NCI-H1417 (cell line): Measurements from ENCODE around the gene ETS1.

Experiments
- DNase-seq, 3 experiments: peaks; one replicate each; lab custom pipeline; 2025; lab: John Stamatoyannopoulos, UW

ETS1 gene

DNA sequence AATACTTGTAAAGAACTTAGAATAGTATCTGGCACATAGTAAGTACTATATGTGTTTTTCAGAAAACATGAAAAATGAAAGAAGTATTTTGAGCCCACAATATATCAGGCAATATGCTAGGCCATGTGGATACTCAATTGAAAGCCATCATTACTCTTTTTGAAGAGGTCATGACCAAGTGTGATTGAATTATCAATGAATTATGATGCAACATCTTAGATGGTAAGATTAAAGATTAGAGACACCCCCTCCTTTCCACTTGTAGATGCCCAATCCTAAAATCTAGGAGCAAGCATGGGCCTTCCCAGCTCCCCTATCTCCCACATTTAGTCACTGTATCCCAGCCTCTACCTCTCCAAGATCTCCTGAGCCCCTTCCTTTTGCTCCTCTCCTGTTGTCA is 154.4 kb downstream of the ETS1 start:
- DNase-seq: no peak

DNA sequence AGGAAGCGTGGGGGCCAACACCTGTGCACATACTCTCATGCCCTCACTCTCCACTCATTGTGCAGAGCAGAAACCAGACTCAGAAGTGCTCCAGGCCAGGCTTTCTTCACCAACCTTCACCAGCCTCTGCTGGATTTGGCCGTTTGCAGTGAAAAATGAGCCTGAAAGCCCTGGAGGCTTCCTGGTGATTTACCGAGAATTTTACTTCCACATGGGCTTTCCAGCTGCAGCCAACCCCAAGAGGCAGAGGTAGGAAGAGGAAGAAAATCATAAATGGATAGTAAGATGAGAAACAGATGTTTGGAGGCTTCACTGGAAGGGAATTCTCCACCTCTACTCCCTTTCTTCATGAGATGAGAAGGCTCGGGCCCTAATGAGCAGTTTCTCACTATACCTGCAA is 155.4 kb downstream of the ETS1 start:
- no peak for DNase-seq

DNA sequence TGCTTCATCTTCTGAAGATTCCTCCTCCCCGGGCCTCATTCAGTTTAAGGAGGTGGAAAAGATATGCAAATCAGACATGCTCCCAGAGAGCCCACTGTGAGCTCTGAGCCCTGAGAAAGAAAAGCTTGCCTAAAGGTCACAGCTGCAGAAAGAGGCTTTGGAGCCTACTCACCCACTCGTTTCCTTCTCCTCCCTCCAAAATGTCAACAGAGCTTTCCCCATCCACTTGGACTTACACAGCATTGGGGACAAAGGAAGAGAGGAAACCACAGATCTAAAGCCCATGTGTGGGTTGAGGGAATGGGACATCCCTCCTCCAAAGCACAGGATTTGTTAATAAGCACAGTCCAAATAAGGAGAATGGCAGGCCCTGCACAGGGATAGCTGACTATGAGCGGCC is 158.4 kb downstream of the ETS1 start:
- no peak for DNase-seq

DNA sequence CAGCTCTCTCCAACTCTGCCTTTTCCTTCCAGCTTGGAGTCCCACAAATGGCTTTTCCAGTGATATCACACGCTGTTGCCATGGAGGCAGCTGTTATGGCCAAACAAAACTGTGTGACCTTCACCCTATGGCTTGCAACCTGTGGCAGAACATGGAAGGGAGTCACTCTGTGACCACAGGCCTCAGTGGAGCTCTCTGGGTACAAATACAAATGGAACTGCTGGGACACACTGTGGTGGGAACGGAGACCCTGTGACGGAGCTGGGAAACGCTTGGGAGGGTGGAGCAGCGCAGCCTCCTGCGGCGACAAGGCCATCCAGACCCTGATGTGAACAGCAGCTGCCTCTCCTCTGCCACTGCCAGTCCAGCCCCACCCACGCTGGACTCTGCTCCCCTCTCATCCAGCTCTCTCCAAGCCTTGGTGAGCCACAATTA is 162.5 kb downstream of the ETS1 start:
- peak in 2 of 3 experiments; percentile 22 to 52 for DNase-seq

DNA sequence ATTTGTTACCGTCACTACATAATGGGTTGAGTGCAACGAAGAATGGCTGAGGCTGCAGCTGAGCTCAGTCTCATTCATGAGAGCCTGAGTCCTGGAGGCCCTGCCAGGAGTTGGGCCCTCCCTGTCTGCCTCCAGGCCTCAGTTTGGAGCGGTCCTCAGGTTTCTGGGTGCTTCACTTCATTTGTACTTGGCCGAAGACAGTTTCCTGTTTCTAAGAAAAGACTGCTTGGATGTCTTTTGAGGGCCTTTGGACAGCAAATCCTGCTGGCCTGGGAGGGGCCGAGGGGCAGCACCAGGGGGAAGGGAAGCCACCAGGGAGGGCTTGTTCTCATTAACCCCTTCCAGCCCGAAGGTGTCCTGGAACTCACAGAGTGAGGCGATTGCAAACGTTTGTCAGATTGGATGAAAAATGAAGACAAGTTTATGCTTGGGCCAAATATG is 163.1 kb downstream of the ETS1 start:
- no peak for DNase-seq

DNA sequence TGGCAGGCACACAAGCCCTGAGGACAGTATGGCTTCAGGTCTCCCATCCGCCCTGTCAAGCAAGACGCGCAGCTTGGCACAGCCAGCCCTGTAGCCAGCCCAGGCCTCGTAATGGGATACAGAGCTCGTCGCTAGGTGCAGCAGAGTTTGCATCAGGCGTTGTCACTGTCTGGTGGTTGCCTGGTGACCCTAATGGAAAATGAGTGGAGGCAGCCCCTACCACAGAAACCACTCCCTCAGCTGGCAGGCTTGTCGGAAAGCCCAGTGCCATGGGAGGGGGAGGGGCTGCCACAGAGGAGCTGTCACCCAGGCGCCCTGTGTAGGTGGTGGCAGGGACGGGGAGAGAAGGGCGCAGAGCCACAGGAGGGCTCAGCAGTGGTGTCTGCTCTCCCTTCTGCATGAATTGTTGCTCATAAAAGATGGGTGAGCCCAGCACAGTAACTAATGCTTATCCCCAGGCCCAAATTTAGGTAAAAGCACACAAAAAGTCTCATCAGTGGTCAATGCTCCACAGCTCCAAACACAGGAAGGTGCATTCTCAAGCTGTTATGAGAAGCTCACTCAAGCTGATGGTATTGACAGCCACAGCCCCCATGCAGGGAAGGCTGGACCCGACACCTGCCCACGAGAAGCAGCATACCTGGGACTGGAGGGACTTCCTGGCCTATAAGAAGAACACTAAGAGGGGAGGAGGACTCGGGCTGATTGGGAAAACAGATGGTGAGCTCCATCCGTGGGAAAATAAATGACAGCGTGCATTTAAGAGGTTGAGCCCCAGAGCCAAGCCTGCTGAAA is 164.6 kb downstream of the ETS1 start:
- peak in 2 of 3 experiments; percentile 89 to 96 for DNase-seq

DNA sequence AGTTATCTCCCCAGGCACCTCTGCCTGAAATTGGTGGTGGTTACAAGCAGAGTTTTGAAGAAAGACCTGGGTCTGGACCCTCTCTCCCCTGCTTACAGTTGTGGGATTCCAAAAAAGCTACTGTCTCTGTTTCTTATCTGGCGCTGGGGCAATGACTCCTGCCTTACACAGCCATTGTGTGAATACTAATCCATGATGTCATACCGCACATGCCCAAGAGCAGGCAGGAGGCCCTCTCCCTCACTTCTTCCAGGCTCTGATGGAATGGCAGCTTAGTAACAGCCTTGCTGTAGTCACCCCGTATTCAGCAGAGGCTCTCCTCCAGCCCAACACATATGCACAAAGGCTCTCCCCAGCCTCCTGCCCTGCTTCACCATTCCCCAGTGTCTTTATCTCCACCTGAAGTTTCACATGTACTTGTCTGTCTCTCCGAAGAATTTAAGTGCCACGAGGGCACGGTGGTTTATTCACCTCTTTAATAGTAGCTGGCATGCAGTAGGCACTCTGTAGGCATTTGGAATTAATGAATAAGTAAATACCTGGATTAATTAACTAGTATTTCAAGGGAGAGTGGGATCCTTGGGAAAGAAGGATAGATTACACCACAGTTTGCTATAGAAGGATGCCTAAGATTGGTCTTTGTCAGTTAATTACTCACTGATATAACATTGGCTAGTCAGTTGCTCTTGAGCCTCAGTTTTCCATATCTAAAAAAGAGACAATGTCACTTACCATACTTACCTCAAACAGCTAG is 165.6 kb downstream of the ETS1 start:
- no peak for DNase-seq

DNA sequence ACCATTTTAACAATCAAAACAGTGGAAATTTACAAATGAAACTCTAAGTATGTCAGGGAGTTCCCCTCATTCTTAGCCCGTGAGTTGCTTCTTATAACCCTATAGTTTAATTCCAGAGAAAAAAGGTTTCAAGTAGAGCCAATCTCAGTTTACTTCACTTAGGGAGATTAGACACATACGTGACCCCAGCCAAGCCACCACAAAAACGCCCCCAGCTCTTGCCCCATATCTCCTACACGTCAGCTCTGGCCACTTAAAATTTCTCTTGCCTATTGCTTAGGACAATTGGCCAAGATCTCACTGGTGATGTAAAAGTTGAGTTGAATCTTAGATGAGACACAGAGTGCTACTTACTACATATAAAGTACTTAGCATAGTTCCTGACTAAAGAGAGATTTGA is 166.4 kb downstream of the ETS1 start:
- no peak for DNase-seq

DNA sequence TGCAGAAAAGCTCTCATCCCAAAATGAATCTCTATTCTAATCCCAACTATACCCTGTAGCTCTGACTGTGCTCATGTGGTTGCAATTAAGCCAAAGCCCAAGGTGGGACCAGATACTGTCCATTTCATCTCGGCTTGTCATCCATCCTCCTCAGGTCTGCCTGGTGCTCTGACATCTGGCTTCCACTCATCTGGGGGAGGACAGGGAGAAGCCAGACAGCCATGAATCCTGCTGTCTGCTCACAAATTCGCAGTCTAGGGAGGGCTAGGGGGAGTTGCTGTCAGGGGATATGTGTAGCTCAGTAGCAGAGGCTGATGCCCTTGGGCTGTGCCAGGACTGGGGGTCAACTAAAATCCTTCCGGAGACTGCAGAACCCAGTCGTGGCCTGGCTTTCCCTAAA is 167.1 kb downstream of the ETS1 start:
- DNase-seq: no peak

DNA sequence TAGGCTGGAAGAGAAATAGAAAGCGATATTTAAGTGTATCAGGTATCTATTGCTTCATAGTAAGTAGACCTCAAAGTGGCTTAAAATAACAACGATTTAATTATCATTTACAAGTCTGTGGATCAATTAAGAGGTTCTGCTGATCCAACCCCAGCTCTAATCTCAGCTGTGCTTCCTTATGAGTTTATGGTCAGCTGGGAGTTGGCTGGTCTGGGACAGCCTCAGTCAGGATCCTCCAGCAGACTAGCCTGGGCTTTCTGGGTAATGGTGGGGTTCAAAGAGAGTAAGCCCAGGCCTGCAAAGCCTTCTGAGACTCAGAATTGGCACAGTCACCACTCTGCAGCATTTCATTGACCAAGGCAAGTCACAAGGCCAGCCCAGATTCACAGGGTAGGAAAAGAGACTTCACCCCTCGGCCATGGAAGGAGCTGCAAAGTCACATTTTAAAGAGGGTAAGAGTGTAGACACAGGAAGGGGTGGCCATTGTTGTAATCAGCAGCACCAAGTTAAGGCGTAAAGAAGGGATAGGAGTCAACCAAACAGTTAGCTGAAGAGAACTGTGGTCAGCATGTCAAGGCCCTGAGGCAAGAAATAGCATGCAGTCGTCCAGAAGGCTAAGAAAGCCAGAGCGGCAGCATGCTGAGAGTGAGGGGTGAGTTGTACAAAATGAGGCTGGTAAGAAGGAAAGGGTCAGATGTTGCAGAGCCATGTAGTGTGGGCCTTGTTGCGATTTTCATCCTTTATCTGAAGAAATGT is 168.2 kb downstream of the ETS1 start:
- no peak for DNase-seq

DNA sequence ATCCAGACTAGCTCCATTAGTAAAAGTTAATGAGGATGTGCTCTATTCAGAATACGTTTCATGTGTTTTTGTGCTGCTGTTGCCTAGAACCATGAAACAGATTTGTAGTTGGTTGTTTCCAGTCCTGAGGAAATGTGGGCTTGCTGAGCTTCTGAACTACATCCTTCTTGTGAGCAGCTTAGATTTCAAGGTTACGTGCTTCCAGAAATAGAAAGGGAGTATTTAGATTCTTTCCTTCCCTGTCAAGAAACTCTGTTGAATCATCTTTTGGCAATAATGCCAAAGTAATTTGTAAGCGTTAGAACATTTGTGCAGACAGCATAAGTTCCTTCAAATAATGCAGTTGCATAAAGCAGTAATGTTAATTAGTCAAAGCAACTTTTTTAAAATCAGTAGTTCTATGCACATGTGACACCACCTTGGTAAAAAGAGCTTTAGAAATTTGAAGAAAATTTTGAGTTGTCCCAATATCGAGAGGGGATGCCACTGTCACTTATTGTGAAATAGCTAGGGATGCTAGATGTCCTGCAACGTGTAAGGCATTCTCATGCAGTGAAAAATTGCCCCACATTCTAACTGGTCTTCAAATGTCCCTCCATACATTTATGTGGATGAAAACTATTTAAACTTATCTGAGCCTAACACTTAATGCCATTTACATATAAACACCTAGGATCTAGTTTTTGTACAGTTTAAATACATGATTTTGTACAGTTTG is 169.6 kb downstream of the ETS1 start:
- no peak for DNase-seq

DNA sequence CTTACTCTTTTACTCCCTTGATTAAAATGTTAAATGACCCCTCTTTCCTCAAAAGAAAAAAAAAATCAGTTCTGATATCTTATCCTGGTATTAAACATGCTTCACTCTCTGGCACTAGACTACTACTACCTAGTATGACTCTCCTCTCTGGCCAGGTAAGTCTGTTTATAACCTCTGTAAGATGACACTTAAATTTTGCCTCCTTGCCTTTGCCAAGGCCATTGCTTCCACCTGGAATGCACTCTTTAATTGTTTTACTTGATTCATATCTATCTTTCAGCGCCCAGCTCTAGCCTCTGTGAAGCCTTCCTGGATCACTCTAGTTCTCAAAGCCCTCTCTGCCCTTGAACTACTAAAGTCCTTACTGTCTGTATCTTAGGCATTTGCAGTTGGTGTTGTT is 170.4 kb downstream of the ETS1 start:
- DNase-seq: no peak

DNA sequence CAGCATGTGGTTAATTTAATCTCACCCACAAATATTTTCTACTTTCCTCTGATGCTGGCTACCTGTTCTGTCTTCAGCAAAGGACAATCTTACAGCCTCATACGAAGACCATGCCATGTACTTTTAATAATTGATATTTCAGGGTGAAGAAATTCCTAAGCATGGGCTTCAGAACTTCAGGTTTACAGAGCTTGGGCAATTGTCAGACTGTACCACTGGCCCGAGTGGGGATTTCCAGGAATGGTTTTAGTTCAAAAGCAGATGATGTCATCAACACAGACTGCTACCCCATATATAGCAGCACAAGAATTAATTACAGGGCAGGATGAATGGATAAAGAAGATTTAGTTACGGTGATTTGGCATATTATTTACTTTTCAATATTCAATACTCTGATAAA is 171.8 kb downstream of the ETS1 start:
- peak in 1 of 3 experiments; percentile 20 for DNase-seq

DNA sequence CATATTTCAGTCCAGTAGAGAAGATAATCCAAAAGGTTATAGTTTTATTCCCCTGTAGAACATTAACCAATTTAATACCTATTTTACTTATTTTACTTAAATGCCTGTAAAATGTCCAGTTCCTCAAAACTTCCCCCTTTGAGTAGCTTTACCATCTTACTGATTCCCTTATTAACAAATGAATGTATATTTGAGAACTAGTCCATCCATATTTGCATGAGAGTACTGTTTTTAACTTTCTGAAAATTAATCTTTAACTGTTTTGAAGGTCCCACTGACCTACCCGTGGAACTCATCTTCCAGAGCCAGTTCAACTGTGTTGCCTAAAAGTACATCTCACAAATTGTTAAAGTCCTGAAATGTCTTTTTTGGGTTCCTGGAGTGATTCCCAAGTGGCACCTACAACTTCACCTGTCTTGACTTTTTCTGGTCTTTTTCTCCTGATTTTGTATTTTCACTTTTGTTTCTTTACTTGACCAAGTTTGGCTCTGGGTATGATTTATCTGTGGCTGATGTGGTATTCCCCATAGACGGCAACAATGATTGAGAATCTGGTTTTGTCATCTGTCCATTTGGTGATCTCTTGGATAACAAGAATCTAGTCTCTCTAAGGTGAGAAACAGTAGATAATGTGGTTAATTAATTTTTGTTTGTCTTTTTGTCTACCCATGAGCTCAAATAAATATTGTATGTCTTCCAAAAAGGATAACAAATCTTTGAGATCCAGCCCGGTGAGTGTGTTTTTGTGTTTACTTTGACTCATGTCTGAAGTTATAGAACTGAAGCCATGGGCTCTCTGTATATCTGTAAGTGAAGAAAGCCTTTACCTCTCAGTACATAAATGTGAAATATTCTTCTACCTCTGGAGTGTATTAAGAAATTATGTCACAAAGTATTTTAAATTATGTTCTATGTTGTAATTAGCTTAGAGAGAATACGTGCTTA is 174.2 kb downstream of the ETS1 start:
- no peak for DNase-seq

DNA sequence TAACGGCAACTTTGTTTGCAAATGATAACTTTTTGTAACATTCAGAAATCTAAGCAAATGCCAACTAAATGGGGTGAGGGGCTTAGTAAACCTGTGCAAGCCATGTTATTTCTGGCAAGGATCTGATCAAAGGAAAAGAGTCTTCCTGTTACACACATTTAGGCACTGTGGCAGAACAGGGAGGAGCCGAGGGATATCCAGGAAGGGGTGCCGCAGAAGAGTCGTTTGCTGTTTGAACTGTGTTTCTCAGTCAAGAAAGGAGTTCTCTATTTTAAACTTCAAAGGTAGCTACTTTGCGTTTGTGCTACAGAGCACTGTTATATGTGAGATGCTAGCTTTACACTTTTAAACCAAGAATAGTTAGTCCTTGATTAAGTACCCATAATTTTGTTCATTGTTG is 175.5 kb downstream of the ETS1 start:
- DNase-seq: no peak

DNA sequence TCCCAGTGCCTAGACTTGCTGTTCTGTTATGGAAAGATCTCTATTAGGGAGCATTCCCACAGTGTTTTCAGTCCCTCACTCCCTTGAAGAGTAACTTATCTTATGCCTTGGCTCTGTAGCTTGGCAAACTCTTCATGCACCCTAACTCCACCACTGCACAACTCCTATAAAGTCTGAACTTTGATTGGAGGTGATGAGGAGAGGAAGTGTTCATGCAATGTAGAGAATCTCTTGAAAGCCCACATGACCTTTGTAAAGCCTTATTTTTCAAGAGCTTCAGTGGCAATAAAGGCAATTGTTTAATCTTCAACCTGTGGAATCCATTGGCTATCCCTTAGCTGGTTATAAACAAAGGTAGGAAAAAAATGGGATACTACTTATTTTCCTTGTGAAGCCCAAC is 176.2 kb downstream of the ETS1 start:
- no peak for DNase-seq

DNA sequence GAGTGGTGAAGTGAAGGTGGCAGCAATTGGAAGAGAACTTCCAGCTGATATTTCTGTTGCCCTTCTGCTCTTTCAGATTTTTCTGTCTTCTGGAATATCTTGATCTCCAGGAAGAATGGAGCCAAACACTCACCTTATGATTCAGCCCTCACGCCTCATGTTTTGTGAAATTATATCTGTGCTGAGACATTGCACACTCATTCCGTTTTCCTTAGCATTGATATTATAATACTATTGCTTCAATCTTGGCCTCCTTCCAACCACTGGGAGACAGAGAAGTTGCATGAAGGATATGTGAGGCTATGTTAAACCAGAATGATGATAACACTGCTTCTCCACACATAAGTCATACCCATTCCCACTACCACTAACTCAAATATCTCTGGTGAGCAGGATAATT is 177.9 kb downstream of the ETS1 start:
- DNase-seq: no peak
